IPS-20b (cell line): ENCODE results near the gene NOTCH3.

ENCODE experiments used
- H3K27ac ChIP-seq: one replicate; pipeline ENCODE4 v1.5.1; 2013; ENCODE audit warnings: low read length
- H3K27me3 ChIP-seq: 2 replicates; pipeline ENCODE4 v1.6.1; 2013; ENCODE audit warnings: mild to moderate bottlenecking, low read length, inconsistent platforms; ENCODE audit not compliant: insufficient read depth
- H3K36me3 ChIP-seq: 2 replicates; pipeline ENCODE4 v1.6.1; 2013; ENCODE audit warnings: low read depth, mild to moderate bottlenecking, inconsistent platforms, low read length, moderate library complexity; ENCODE audit not compliant: insufficient read depth
- H3K4me1 ChIP-seq: 2 replicates; pipeline ENCODE4 v1.6.1; 2013; ENCODE audit warnings: mild to moderate bottlenecking, control low read depth, inconsistent platforms, low read length, moderate library complexity; ENCODE audit not compliant: insufficient read depth
- H3K4me3 ChIP-seq: 2 replicates; pipeline ENCODE4 v1.5.1; 2013; ENCODE audit warnings: mild to moderate bottlenecking, low read length, inconsistent platforms
- H3K9ac ChIP-seq: 2 replicates; pipeline ENCODE4 v1.6.1; 2013; ENCODE audit warnings: low read depth, mild to moderate bottlenecking, inconsistent platforms, low read length, moderate library complexity
- H3K9me3 ChIP-seq: 2 replicates; pipeline ENCODE4 v1.6.1; 2013; ENCODE audit warnings: mild to moderate bottlenecking, low read depth, low read length, inconsistent platforms; ENCODE audit not compliant: insufficient read depth

Gene NOTCH3

GRCh38 chr19:15123900-15124299, 76.9 kb downstream of the NOTCH3 start:
- Histone ChIP-seq H3K4me1 (peaks cover 8% of the 10 kb centered on the region; the same call in 1 of the 2 replicates), H3K9me3 (peaks cover 2% of the 10 kb centered on the region; the same call in 1 of the 2 replicates), H3K9ac (peak overlapping the region; percentile 91), H3K27ac (no peak overlapping the region), H3K27me3 (no peaks in the 10 kb centered on the region), H3K4me3 (peak overlapping the region; percentile 87; the same call in 1 of the 2 replicates), H3K36me3 (peaks cover 33% of the 10 kb centered on the region)

- Histone ChIP-seq H3K27ac (no peak overlapping the region), H3K9me3 (peaks cover 2% of the 10 kb centered on the region; the same call in 1 of the 2 replicates), H3K9ac (no peak overlapping the region), H3K27me3 (no peaks in the 10 kb centered on the region), H3K4me1 (peaks cover 8% of the 10 kb centered on the region; the same call in 1 of the 2 replicates), H3K4me3 (no peak overlapping the region), H3K36me3 (peaks cover 40% of the 10 kb centered on the region)
Measured at GRCh38 chr19:15123031-15123890, 77.5 kb downstream of the NOTCH3 start.

GRCh38 chr19:15122331-15123030, 78.3 kb downstream of the NOTCH3 start:
- Histone ChIP-seq H3K9ac (no peak overlapping the region), H3K27ac (no peak overlapping the region), H3K4me1 (peaks cover 8% of the 10 kb centered on the region; the same call in 1 of the 2 replicates), H3K4me3 (no peak overlapping the region), H3K9me3 (peaks cover 2% of the 10 kb centered on the region; the same call in 1 of the 2 replicates), H3K36me3 (peaks cover 47% of the 10 kb centered on the region), H3K27me3 (no peaks in the 10 kb centered on the region)

DNA sequence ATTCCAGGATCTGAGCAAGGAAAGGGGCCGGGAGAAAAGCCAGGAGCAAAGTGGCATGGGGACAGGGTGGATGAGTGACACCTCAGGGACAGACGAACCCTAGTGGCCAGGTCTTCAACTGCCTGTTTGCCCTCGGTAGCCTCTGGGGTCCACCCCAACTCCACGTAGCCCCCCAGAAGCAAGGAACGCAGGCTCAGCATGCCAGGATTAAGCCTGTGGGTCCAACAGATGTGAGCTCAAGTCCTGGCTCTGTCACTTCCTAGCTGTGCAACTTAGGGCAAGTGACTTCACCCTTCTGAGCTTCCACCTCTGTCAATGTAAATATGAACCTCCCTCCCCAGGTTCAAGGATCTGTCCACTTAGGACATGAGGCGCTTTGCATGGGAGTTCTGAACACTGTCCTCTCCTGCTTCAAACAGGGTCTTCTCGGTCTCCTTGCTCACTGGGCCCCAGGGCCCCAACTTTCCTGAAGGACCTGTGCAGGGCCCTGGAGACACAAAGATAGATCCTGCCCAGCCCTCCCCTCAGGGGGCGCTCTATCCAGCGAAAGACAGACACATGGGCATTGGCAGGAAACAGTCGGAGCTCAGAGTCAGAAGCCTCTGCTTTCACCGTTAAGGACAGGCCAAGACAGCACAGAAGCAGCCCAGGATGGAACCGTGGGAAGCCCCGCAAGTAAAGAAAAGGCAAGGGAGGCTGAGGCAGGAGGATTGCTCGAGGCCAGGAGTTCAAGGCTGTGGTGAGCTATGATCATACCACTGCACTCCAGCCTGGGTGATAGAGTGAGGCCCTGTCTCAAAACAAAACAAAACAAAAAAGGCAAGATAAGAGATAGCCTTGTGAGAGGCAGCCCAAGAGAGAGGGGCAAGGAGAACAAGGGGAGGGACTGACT, 80.4 kb downstream of the NOTCH3 start:
- H3K36me3 ChIP-seq = peaks cover 68% of the 10 kb centered on the region

GRCh38 chr19:15118789-15119494, 81.9 kb downstream of the NOTCH3 start:
- Histone ChIP-seq H3K9ac (no peak overlapping the region), H3K9me3 (peaks cover 2% of the 10 kb centered on the region; the same call in 1 of the 2 replicates), H3K4me3 (no peak overlapping the region), H3K27me3 (no peaks in the 10 kb centered on the region), H3K36me3 (peaks cover 83% of the 10 kb centered on the region), H3K27ac (no peak overlapping the region), H3K4me1 (peaks cover under 1% of the 10 kb centered on the region; the same call in 1 of the 2 replicates)

More for the DNA sequence above, 80.4 kb downstream of the NOTCH3 start:
- Histone ChIP-seq H3K9me3 (peaks cover 2% of the 10 kb centered on the region; the same call in 1 of the 2 replicates), H3K4me3 (no peak overlapping the region), H3K27ac (no peak overlapping the region), H3K27me3 (no peaks in the 10 kb centered on the region), H3K9ac (no peak overlapping the region), H3K4me1 (peaks cover 8% of the 10 kb centered on the region; the same call in 1 of the 2 replicates)

GRCh38 chr19:15118248-15118647, 82.5 kb downstream of the NOTCH3 start:
- H3K9me3 ChIP-seq = peaks cover 2% of the 10 kb centered on the region; the same call in 1 of the 2 replicates
- H3K4me1 ChIP-seq = no peaks in the 10 kb centered on the region
- no peak overlapping the region for H3K9ac ChIP-seq
- H3K36me3 ChIP-seq = peaks cover 90% of the 10 kb centered on the region
- no peak overlapping the region for H3K4me3 ChIP-seq
- H3K27me3 ChIP-seq = no peaks in the 10 kb centered on the region
- H3K27ac ChIP-seq = no peak overlapping the region

DNA sequence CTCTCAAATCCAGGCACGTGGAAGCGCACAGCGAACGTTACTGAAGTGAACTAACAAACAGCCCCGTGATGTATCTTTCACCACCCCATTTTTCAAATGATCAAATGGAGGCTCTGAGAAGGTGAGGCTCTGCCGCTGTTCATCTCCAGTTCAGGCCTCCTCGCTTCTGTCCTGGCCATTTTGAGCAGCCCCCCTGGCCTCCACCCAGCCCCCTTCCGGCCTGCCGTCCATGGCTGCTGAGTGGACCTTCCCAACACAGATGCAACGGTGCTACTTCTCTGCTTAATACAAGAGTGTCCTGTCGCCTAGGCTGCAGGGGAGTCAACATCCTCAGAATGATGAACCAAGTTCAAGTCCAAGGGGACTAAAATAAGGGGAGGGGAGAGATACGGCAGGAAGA, 83.9 kb downstream of the NOTCH3 start:
- H3K36me3 ChIP-seq = peaks cover 94% of the 10 kb centered on the region
- H3K27me3 ChIP-seq = no peaks in the 10 kb centered on the region
- H3K4me1 ChIP-seq = no peaks in the 10 kb centered on the region
- H3K9ac ChIP-seq = no peak overlapping the region
- no peak overlapping the region for H3K27ac ChIP-seq
- H3K4me3 ChIP-seq = no peak overlapping the region
- H3K9me3 ChIP-seq = peaks cover 2% of the 10 kb centered on the region; the same call in 1 of the 2 replicates

- Histone ChIP-seq H3K9ac (no peak overlapping the region), H3K27me3 (no peaks in the 10 kb centered on the region), H3K4me1 (no peaks in the 10 kb centered on the region), H3K9me3 (peaks cover 2% of the 10 kb centered on the region; the same call in 1 of the 2 replicates), H3K36me3 (peaks cover 100% of the 10 kb centered on the region), H3K27ac (no peak overlapping the region), H3K4me3 (no peak overlapping the region)
Measured at GRCh38 chr19:15115762-15116615, 84.8 kb downstream of the NOTCH3 start.

- H3K9me3 ChIP-seq = peaks cover 2% of the 10 kb centered on the region; the same call in 1 of the 2 replicates
- H3K9ac ChIP-seq = no peak overlapping the region
- H3K4me1 ChIP-seq = no peaks in the 10 kb centered on the region
- no peaks in the 10 kb centered on the region for H3K27me3 ChIP-seq
- no peak overlapping the region for H3K27ac ChIP-seq
- no peak overlapping the region for H3K4me3 ChIP-seq
- peaks cover 100% of the 10 kb centered on the region for H3K36me3 ChIP-seq
Measured at GRCh38 chr19:15115080-15115479, 85.7 kb downstream of the NOTCH3 start.

DNA sequence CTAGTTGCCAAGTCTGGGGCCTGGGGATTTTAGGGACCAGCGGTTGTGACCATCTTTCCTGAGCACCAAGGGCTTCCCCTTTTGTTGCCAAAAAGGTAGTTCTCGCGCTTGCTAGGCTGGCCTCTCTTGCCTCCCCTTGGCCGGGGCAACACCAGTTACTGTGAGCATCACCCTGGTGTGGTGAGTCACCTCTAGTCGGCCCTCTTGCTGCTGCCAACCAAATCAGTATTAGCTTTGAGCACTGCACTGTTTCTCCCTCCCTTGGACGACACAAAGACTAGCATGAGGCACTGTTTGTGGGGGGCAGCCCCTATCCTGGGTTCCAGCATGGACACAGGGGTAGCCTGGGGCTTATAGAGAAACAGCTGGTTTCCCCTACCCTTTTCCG, 86.6 kb downstream of the NOTCH3 start:
- H3K36me3 ChIP-seq = peaks cover 97% of the 10 kb centered on the region
- H3K27ac ChIP-seq = no peak overlapping the region
- peaks cover 1% of the 10 kb centered on the region; the same call in 1 of the 2 replicates for H3K9me3 ChIP-seq
- H3K27me3 ChIP-seq = no peaks in the 10 kb centered on the region
- H3K4me1 ChIP-seq = no peaks in the 10 kb centered on the region
- no peak overlapping the region for H3K9ac ChIP-seq
- no peak overlapping the region for H3K4me3 ChIP-seq
